HG03460 (cell line): ENCODE measurements around the gene LRRC9.
"Not testable (repeated sequence)": the region's sequence is repeated elsewhere in the genome, so short reads cannot be mapped to it uniquely, and the experiment has no call there.

Source experiments
- ATAC-seq: cut with Tn5 transposase; IDR thresholded peaks from one replicate; pipeline ENCODE4 v1.9.1; 2021; ENCODE audit not compliant: unreplicated experiment

LRRC9 gene

DNA sequence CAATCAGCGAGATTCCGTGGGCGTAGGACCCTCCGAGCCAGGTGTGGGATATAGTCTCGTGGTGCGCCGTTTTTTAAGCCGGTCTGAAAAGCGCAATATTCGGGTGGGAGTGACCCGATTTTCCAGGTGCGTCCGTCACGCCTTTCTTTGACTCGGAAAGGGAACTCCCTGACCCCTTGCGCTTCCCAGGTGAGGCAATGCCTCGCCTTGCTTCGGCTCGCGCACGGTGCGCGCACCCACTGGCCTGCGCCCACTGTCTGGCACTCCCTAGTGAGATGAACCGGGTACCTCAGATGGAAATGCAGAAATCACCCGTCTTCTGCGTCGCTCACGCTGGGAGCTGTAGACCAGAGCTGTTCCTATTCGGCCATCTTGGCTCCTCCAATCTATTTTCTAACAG is 32.2 kb downstream of the LRRC9 start:
- ATAC-seq, result not testable (repeated sequence)

DNA sequence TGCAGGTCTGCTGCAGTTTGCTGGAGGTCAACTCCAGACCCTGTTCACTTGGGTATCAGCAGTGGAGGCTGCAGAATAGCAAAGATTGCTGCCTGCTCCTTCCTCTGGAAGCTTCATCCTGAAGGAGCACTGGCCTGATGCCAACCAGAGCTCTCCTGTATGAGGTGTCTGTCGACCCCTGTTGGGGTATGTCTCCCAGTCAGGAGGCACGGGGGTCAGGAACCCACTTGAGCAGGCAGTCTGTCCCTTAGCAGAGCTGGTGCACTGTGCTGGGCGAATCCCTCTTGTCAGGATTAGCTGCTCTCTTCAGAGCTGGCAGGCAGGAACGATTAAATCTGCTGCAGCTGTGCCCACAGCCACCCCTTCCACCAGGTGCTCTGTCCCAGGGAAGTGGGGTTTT is 37.9 kb downstream of the LRRC9 start:
- ATAC-seq, result not testable (repeated sequence)

- ATAC-seq, result no peak
These were observed 39.7 kb downstream of the LRRC9 start for GRCh38 chr14:59959668-59960067.

GRCh38 chr14:59961518-59962062 is 41.6 kb downstream of the LRRC9 start:
- ATAC-seq, result no peak

GRCh38 chr14:59964251-59965007 is 44.5 kb downstream of the LRRC9 start:
- ATAC-seq, result peak; percentile 18

- ATAC-seq, result no peak
These were observed 49.4 kb downstream of the LRRC9 start for GRCh38 chr14:59969319-59969718.

DNA sequence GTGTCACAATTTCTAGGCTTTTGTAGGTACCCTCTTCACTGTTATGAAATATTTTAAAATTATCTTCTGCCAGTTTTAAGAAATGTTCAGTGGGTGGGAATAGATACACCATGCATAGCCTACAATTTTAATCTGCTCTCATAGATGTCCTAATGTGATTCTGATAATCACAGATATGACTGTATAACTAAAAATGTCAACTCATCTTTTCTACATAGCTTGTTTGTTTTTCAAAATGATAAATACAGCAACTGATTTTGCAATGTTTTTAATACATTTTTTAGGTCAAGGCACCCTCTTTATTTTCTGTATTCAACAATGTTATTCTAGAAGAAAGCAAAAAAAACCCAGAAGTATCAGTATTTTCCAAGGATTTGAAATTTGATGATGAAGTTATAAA is 61.6 kb downstream of the LRRC9 start:
- no peak for ATAC-seq

DNA sequence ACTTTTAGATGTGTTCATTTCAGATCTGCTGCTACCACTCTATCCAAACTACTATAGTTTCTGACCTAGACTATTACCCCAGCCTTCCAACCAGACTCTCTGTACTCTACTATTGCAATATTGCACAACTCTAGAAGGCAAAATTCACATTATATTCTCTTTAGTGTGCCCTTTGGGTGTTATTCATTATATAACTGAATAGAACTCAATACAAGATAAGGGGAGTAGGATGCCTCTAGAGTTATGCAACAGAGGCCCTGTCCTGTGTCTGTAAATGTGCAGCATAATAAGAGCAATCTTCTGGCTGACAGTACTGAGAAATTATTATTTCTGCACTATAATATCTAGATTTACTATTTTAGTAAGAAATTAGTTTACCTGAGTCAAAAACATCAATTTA is 63.1 kb downstream of the LRRC9 start:
- no peak for ATAC-seq

GRCh38 chr14:59986556-59987059 is 66.7 kb downstream of the LRRC9 start:
- ATAC-seq, result no peak

DNA sequence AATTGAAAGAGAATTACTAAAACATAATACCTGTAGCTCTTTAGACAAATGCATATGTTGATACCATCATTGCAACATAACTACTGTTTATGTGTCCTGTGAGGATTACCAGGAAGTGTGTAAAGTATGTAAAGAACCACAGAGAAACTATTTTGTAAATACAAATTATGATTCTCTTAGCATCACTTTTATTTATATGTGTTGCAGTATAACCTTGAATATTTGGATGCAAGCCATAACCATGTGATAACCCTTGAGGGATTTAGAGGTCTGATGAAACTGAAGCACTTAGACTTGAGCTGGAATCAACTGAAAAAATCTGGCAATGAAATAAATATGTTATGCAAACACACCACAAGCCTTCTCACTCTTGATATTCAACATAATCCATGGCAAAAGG is 77.5 kb downstream of the LRRC9 start:
- no peak for ATAC-seq

GRCh38 chr14:59997966-59998365 is 78.0 kb downstream of the LRRC9 start:
- ATAC-seq, result no peak

- no peak for ATAC-seq
These were observed 78.6 kb downstream of the LRRC9 start for GRCh38 chr14:59998564-59998963.

- ATAC-seq, result no peak
These were observed 83.0 kb downstream of the LRRC9 start for GRCh38 chr14:60002819-60003492.

- no peak for ATAC-seq
These were observed 84.0 kb downstream of the LRRC9 start for GRCh38 chr14:60003991-60004390.

DNA sequence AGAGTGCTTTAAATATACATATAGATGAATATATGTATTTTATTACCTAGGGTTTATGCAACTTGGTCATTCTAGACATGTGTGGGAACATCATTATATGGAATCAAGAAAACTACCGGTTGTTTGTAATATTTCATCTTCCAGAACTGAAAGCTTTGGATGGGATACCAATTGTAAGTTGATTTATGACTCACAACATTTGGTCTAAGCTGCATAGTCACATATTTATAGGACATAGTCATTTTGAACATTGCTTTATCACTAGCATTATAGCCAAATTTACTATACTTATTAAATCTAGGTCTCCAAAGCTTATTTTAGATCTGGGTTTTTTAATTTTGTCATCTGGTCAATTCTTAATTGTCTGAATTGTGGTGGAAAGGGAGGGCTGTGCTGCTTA is 88.1 kb downstream of the LRRC9 start:
- no peak for ATAC-seq

DNA sequence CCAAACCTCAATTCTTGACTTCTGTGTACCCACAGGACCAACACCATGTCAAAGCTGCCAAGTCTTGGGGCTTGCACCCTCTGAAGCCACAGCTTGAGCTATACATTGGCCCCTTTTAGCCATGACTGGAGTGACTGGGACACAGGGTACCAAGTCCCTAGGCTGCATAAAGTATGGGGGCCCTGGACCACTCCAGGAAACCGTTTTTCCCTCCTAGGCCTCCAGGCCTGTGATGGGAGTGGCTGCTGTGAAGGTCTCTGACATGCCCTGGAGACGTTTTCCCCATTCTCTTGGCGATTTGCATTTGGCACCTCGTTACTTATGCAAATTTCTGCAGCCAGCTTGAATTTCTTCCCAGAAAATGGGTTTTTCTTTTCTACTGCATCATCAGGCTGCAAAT is 90.3 kb downstream of the LRRC9 start:
- ATAC-seq, result not testable (repeated sequence)

DNA sequence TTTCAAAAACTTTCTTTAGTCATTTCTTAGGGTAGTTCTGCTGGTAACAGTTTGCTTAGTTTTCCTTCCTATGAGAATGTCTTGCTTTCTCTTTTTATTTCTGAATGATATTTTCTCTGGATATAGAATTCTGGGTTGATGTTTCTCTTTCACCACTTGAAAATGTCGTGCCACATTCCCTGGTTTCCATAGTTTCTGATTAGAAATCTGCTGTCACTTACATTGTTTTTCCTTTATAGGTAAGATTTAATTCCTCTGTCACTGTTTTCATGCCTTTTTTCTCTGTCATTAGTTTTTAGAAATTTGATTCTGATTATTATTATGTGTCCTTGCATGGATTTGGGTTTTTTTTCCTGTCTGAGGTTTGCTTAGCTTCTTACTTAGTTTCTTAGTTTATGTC is 94.5 kb downstream of the LRRC9 start:
- ATAC-seq, result no peak

DNA sequence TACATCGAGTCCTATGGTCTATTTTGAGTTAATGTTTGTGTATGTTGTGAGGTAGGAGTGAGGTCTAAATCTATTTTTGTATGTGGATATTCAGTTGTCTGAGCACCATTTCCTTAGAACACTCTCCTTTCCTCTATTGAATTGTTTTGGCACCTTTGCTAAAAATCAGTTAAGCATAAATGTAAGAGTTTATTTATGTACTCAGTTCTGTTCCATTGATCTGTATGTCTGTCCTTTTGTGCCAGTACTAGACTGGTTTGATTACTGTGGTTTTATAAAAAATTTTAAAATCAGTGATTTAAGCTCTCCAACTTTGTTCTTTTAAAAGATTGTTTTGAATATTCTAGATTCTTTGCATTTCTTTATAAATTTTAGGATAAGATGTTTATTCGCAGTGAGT is 101.7 kb downstream of the LRRC9 start:
- no peak for ATAC-seq

- ATAC-seq, result no peak
These were observed 105.6 kb downstream of the LRRC9 start for GRCh38 chr14:60025571-60025970.

DNA sequence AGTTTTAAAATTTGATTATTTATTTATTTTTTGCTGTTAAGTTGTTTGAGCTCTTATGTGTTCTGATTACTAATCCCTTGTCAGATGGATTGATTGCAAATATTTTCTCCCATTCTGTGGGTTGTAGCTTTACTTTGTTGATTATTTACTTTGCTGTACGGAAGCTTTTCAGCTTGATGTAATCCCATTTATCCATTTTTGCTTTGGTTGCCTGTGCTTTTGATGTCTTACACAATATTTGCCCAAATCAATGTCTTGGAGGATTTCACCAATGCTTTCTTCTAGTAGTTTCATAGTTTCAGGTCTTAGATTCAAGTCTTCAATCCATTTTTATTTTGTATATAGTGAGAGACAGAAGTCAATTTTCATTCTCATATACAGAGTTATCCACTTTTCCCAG is 115.2 kb downstream of the LRRC9 start:
- ATAC-seq, result no peak

DNA sequence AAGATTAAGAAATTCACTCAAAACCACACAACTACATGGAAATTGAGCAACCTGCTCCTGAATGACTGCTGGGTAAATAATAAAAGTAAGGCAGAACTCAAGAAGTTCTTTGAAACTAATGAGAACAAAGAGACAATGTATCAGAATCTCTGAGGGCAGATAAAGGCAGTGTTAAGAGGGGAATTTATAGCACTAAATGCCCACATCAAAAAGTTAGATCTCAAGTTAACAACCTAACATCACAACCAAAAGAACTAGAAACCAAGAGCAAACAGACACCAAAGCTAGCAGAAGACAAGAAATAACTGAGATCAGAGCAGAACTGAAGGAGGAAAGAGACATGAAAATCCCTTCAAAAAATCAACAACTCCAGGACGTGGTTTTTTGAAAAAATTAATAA is 128.0 kb downstream of the LRRC9 start:
- ATAC-seq, result not testable (repeated sequence)

DNA sequence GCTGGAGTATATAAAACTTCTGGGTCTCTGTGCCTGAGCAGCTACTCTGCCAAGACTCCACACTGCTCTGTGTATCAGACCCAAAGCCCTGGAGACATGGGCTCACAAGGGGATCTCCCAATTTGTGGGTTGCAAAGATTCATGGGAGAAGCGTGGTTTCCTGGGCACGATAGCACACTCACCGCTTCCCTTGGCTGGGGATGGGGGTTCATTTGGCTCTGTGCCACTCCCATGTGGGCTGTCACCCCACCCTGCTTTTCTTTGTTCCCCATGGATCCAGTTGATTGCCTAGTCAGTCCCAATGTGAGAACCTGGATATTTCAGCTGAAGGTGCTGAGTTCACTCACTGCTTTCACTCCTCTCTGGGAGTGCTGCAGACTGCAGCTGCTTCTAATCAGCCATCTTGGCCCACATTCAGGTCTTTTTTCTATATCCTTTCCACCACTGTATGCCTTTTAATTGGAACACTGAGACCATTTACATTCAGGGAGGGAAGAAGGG is 131.8 kb downstream of the LRRC9 start:
- ATAC-seq, result no peak
